Measurements from ENCODE around the gene PXK.
"Not testable (repeated sequence)": the region's sequence is repeated elsewhere in the genome, so short reads cannot be mapped to it uniquely, and the experiment has no call there.

PXK gene

GRCh38 chr3:58332575-58333188, at the start of gene PXK:
PXK (plus strand) TSS chr3:58332892; CDS start chr3:58332989, 97 bp downstream.
- Histone ChIP-seq H2AFZ (ENCODE audit: low read depth) (peak within 1 kb of the TSS; percentile 79), H3K4me1 (ENCODE audit: low read depth, poor library complexity, severe bottlenecking) (peaks cover 24% of the 10 kb centered on the region), H3K79me2 (ENCODE audit: insufficient read depth, low read depth) (no peaks in the 10 kb centered on the region), H3K27ac (no peak within 1 kb of the TSS), H3K4me2 (peak within 1 kb of the TSS; percentile 63), H3K4me3 (IDR thresholded peaks at IDR 0.05; ENCODE audit: insufficient read depth, low read depth, low read length) (peak within 1 kb of the TSS; percentile 62), H3K9ac (peak within 1 kb of the TSS; percentile 25; the same call in 1 of the 2 replicates), H3K27me3 (ENCODE audit: insufficient read depth, low read depth) (no peaks in the 10 kb centered on the region), H4K20me1 (ENCODE audit: insufficient read depth) (no peaks in the 10 kb centered on the region), H3K36me3 (ENCODE audit: insufficient read depth) (no peaks in the 10 kb centered on the region)
- no peak for TF ChIP-seq CTCF (conservative IDR thresholded peaks at IDR 0.05; ENCODE audit: low read depth, low read length)

- H3K9ac ChIP-seq, result no peak overlapping the region
- no peaks in the 10 kb centered on the region for H3K79me2 ChIP-seq (ENCODE audit: insufficient read depth, low read depth)
- no peaks in the 10 kb centered on the region for H3K4me1 ChIP-seq (ENCODE audit: low read depth, poor library complexity, severe bottlenecking)
- no peak overlapping the region for H3K4me3 ChIP-seq (IDR thresholded peaks at IDR 0.05; ENCODE audit: insufficient read depth, low read depth, low read length)
- H3K27me3 ChIP-seq (ENCODE audit: insufficient read depth, low read depth), result no peaks in the 10 kb centered on the region
- no peaks in the 10 kb centered on the region for H3K36me3 ChIP-seq (ENCODE audit: insufficient read depth)
- TF ChIP-seq CTCF (conservative IDR thresholded peaks at IDR 0.05; ENCODE audit: low read depth, low read length), result no peak
- H2AFZ ChIP-seq (ENCODE audit: low read depth), result no peak overlapping the region
- H3K4me2 ChIP-seq, result no peak overlapping the region
- H4K20me1 ChIP-seq (ENCODE audit: insufficient read depth), result no peaks in the 10 kb centered on the region
- no peak overlapping the region for H3K27ac ChIP-seq
These were observed 47.4 kb upstream of the PXK start for GRCh38 chr3:58285334-58285733.

GRCh38 chr3:58287354-58287753, 45.3 kb upstream of the PXK start:
- Histone ChIP-seq H3K4me1 (ENCODE audit: low read depth, poor library complexity, severe bottlenecking) (no peaks in the 10 kb centered on the region), H3K9ac (no peak overlapping the region), H3K27me3 (ENCODE audit: insufficient read depth, low read depth) (no peaks in the 10 kb centered on the region), H3K36me3 (ENCODE audit: insufficient read depth) (no peaks in the 10 kb centered on the region), H3K27ac (no peak overlapping the region), H3K4me3 (IDR thresholded peaks at IDR 0.05; ENCODE audit: insufficient read depth, low read depth, low read length) (no peak overlapping the region), H2AFZ (ENCODE audit: low read depth) (no peak overlapping the region), H3K79me2 (ENCODE audit: insufficient read depth, low read depth) (no peaks in the 10 kb centered on the region), H3K4me2 (no peak overlapping the region), H4K20me1 (ENCODE audit: insufficient read depth) (no peaks in the 10 kb centered on the region)
- no peak for TF ChIP-seq CTCF (conservative IDR thresholded peaks at IDR 0.05; ENCODE audit: low read depth, low read length)

- Histone ChIP-seq H3K79me2 (ENCODE audit: insufficient read depth, low read depth) (no peaks in the 10 kb centered on the region), H3K27ac (no peak overlapping the region), H4K20me1 (ENCODE audit: insufficient read depth) (no peaks in the 10 kb centered on the region), H3K4me1 (ENCODE audit: low read depth, poor library complexity, severe bottlenecking) (no peaks in the 10 kb centered on the region), H3K36me3 (ENCODE audit: insufficient read depth) (no peaks in the 10 kb centered on the region), H3K4me2 (no peak overlapping the region), H3K27me3 (ENCODE audit: insufficient read depth, low read depth) (no peaks in the 10 kb centered on the region), H2AFZ (ENCODE audit: low read depth) (no peak overlapping the region), H3K9ac (no peak overlapping the region), H3K4me3 (IDR thresholded peaks at IDR 0.05; ENCODE audit: insufficient read depth, low read depth, low read length) (no peak overlapping the region)
- TF ChIP-seq CTCF (conservative IDR thresholded peaks at IDR 0.05; ENCODE audit: low read depth, low read length), result no peak
These were observed 44.5 kb upstream of the PXK start for GRCh38 chr3:58288011-58288728.

GRCh38 chr3:58288964-58289613, 43.6 kb upstream of the PXK start:
- not testable (repeated sequence) for H3K36me3 ChIP-seq (ENCODE audit: insufficient read depth)

GRCh38 chr3:58290446-58290845, 42.2 kb upstream of the PXK start:
- H3K4me1 ChIP-seq (ENCODE audit: low read depth, poor library complexity, severe bottlenecking); H3K36me3 ChIP-seq (ENCODE audit: insufficient read depth); H3K27me3 ChIP-seq (ENCODE audit: insufficient read depth, low read depth); H4K20me1 ChIP-seq (ENCODE audit: insufficient read depth); H3K4me2 ChIP-seq; H3K4me3 ChIP-seq (IDR thresholded peaks at IDR 0.05; ENCODE audit: insufficient read depth, low read depth, low read length); H3K79me2 ChIP-seq (ENCODE audit: insufficient read depth, low read depth); H3K9ac ChIP-seq; H3K27ac ChIP-seq; H2AFZ ChIP-seq (ENCODE audit: low read depth): not testable (repeated sequence)

More at GRCh38 chr3:58288964-58289613, 43.6 kb upstream of the PXK start:
- H4K20me1 ChIP-seq (ENCODE audit: insufficient read depth); H3K4me3 ChIP-seq (IDR thresholded peaks at IDR 0.05; ENCODE audit: insufficient read depth, low read depth, low read length); H3K27ac ChIP-seq; H2AFZ ChIP-seq (ENCODE audit: low read depth); H3K79me2 ChIP-seq (ENCODE audit: insufficient read depth, low read depth); H3K4me2 ChIP-seq; H3K27me3 ChIP-seq (ENCODE audit: insufficient read depth, low read depth); H3K4me1 ChIP-seq (ENCODE audit: low read depth, poor library complexity, severe bottlenecking); H3K9ac ChIP-seq: not testable (repeated sequence)

Measured in KMS-11 (cell line).